GM12878 (cell line): ENCODE measurements around the gene RTEL1. TPM values are rescaled to one million over a fixed set of nuclear protein-coding genes. Genes with fewer than 3 reads are reported as not detected.

Experiments
- ATAC-seq: fragments of 200-7000 bp; cut with Tn5 transposase; 3 replicates; pipeline ENCODE4 v1.9.1; 2020; ENCODE audit warnings: mild to moderate bottlenecking, moderate library complexity
- BruUV-seq: library from RNA; stranded (reverse); fragments of 400-500 nt; replicated peaks from 2 replicates; lab custom pipeline; 2021; lab: Mats Ljungman, UMichigan
- CTCF ChIA-PET: fragments of 300-600 bp; sonication (Branson Sonifier 250); formaldehyde crosslinking; extraction: SDS; loops from one replicate; lab custom pipeline; 2021; ENCODE audit warnings: inconsistent platforms; lab: Yijun Ruan, JAX
- POLR2A ChIA-PET: fragments of 350-600 bp; formaldehyde crosslinking; extraction: SDS; loops from one replicate; lab custom pipeline; 2021; ENCODE audit warnings: inconsistent platforms; lab: Charles Lee
- RAD21 ChIA-PET: fragments of 300-600 bp; sonication (Branson Sonifier 250); formaldehyde crosslinking; loops from one replicate; lab custom pipeline; 2023; ENCODE audit warnings: antibody characterized with exemption; ENCODE audit not compliant: unreplicated experiment; lab: Charles Lee
- SMC1A ChIA-PET: fragments of 300-600 bp; sonication (Branson Sonifier 250); formaldehyde crosslinking; loops from one replicate; lab custom pipeline; 2023; ENCODE audit not compliant: unreplicated experiment, uncharacterized antibody; lab: Charles Lee
- DNase-seq: peaks from one replicate; pipeline ENCODE4 v3.0.0-alpha.2; 2011; ENCODE audit warnings: low read depth, low spot score
- FAIRE-seq: peaks from 3 replicates; lab custom pipeline; 2011; peaks lifted over from hg19 to GRCh38; lab: Jason Lieb, UNC
- H2AFZ ChIP-seq: 2 replicates; pipeline ENCODE4 v1.6.0; 2011; ENCODE audit warnings: low read depth, low read length, control low read depth; ENCODE audit not compliant: control insufficient read depth
- H3K27ac ChIP-seq: 2 replicates; pipeline ENCODE4 v1.5.1; 2011; ENCODE audit warnings: control low read depth; ENCODE audit not compliant: control insufficient read depth, insufficient read depth
- H3K27me3 ChIP-seq, 2 experiments: replicated peaks in 1 of 2; 2 replicates each; pipeline versions ENCODE4 v1.6.0 to v1.6.1; 2011; ENCODE audit warnings: low read length in 1 of 2; ENCODE audit not compliant: control insufficient read depth in 2 of 2, insufficient read depth in 2 of 2
- H3K36me3 ChIP-seq, 2 experiments: 2 replicates each; pipeline ENCODE4 v1.5.1; 2011; ENCODE audit warnings: low read length in 1 of 2; ENCODE audit not compliant: control insufficient read depth in 2 of 2, insufficient read depth in 2 of 2
- H3K4me1 ChIP-seq: 2 replicates; pipeline ENCODE4 v1.6.1; 2011; ENCODE audit warnings: mild to moderate bottlenecking, low read length, moderate library complexity, mixed read lengths; ENCODE audit not compliant: control insufficient read depth, insufficient read depth
- H3K4me2 ChIP-seq: 2 replicates; pipeline ENCODE4 v1.6.0; 2011; ENCODE audit warnings: control low read depth; ENCODE audit not compliant: control insufficient read depth, insufficient read depth
- H3K4me3 ChIP-seq: fragments of 200-600 bp; sonication (generic); 2 replicates; pipeline ENCODE4 v1.5.1; 2016
- H3K79me2 ChIP-seq: 2 replicates; pipeline ENCODE4 v1.6.0; 2011; ENCODE audit warnings: low read length; ENCODE audit not compliant: control insufficient read depth, insufficient read depth
- H3K9ac ChIP-seq: 2 replicates; pipeline ENCODE4 v1.8.0; 2011; ENCODE audit warnings: low read length, control low read depth, mixed read lengths; ENCODE audit not compliant: control insufficient read depth, insufficient read depth
- H3K9me3 ChIP-seq: replicated peaks from 3 replicates; pipeline ENCODE4 v1.5.1; 2011; ENCODE audit warnings: mild to moderate bottlenecking, low read length; ENCODE audit not compliant: control insufficient read depth, insufficient read depth
- H4K20me1 ChIP-seq: 2 replicates; pipeline ENCODE4 v1.6.0; 2011; ENCODE audit not compliant: control insufficient read depth, insufficient read depth
- CEBPZ ChIP-seq: fragments of 150-350 bp; IDR thresholded peaks from 2 replicates; pipeline ENCODE4 v1.6.1; 2016; ENCODE audit warnings: low read depth, low read length
- GABPA ChIP-seq: IDR thresholded peaks from 2 replicates; pipeline ENCODE4 v1.6.1; 2014; ENCODE audit warnings: antibody characterized with exemption, low read depth, mild to moderate bottlenecking, inconsistent platforms
- HDGF ChIP-seq: fragments of 450-650 bp; IDR thresholded peaks from 2 replicates; pipeline ENCODE4 v1.6.1; 2016; ENCODE audit warnings: antibody characterized with exemption
- MYC ChIP-seq: IDR thresholded peaks from 2 replicates; pipeline ENCODE4 v1.6.1; 2011; ENCODE audit warnings: mild to moderate bottlenecking, low read length, moderate library complexity, inconsistent platforms; ENCODE audit not compliant: insufficient read depth, insufficient replicate concordance, insufficient read length, severe bottlenecking
- NFYB ChIP-seq: IDR thresholded peaks from 2 replicates; pipeline ENCODE4 v1.6.1; 2011; ENCODE audit warnings: low read depth, mild to moderate bottlenecking, low read length, improper control_type of control experiment, moderate library complexity; ENCODE audit not compliant: insufficient read depth
- SMAD1 ChIP-seq: fragments of 450-650 bp; IDR thresholded peaks from 2 replicates; pipeline ENCODE4 v1.6.1; 2018; ENCODE audit warnings: mild to moderate bottlenecking, low read depth; ENCODE audit not compliant: partially characterized antibody
- SMARCA5 ChIP-seq: fragments of 450-650 bp; IDR thresholded peaks from 2 replicates; pipeline ENCODE4 v1.6.1; 2017; ENCODE audit warnings: mild to moderate bottlenecking
- SPI1 ChIP-seq: IDR thresholded peaks from 2 replicates; pipeline ENCODE4 v1.6.1; 2011; ENCODE audit warnings: low read depth, mild to moderate bottlenecking, low read length, moderate library complexity, borderline replicate concordance; ENCODE audit not compliant: insufficient read depth
- SREBF2 ChIP-seq: IDR thresholded peaks from 2 replicates; pipeline ENCODE4 v1.6.1; 2012; ENCODE audit warnings: mild to moderate bottlenecking, low read length
- SUZ12 ChIP-seq: fragments of 200-600 bp; sonication (generic); IDR thresholded peaks from one replicate; pipeline ENCODE4 v1.6.1; 2018; ENCODE audit warnings: antibody characterized with exemption, mild to moderate bottlenecking; ENCODE audit not compliant: unreplicated experiment
- USF1 ChIP-seq: IDR thresholded peaks from 2 replicates; pipeline ENCODE4 v1.6.1; 2011; ENCODE audit warnings: borderline replicate concordance, low read depth, mild to moderate bottlenecking, moderate library complexity, mixed read lengths, low read length; ENCODE audit not compliant: insufficient read depth; ENCODE audit errors: extremely low read length
- ZNF622 ChIP-seq: fragments of 450-650 bp; IDR thresholded peaks from 2 replicates; pipeline ENCODE4 v1.6.1; 2017; ENCODE audit warnings: mild to moderate bottlenecking, inconsistent platforms
- WGBS: methylation state at CpG from one replicate; pipeline ENCODE4 v1.1.6; 2016; ENCODE audit warnings: low lambda C conversion rate; ENCODE audit not compliant: insufficient replicate concordance, insufficient coverage; ENCODE audit errors: missing lambda C conversion rate; 5-methylcytosine and 5-hydroxymethylcytosine counted together
- in situ Hi-C: fragments of 300-500 bp; cut with MboI; formaldehyde crosslinking; loops from 9 replicates; pipeline ENCODE4 v1.14.3; 2018; ENCODE audit warnings: mixed read lengths
- intact Hi-C: fragments of 100-400 bp; cut with micrococcal nuclease; formaldehyde crosslinking; loops from one replicate; pipeline ENCODE4 v1.14.2; 2022; ENCODE audit not compliant: unreplicated experiment
- polyA plus RNA-seq, 11 experiments: library from polyadenylated mRNA; depleted of rRNA in 4 of 11; unstranded in 6 of 11; stranded (reverse) in 5 of 11; fragments of >200 nt; fragmentation: Nextera tagmentation in 4 of 11; fragmentation: Illumina TruSeq in 1 of 11; extraction: Ambion mirVana in 4 of 11; extraction: Trizol in 1 of 11; gene quantifications; 1 replicate in 1 of 11; 2 replicates in 10 of 11; pipeline versions ENCODE4 v1.2.1 to v1.2.3, GENCODE V29; 2011 to 2016; ENCODE audit warnings: inconsistent platforms in 2 of 11, missing spikeins in 2 of 11, low read depth in 1 of 11
- total RNA-seq, 4 experiments: library from RNA; depleted of rRNA in 3 of 4; stranded (reverse); fragments of >200 nt in 3 of 4; fragmentation: Illumina TruSeq in 1 of 4; extraction: Trizol in 1 of 4; gene quantifications; 2 replicates each; pipeline versions ENCODE4 v1.2.1 to v1.2.3, GENCODE V29; 2013 to 2021

RTEL1 gene
- total and polyA plus RNA-seq, 10 of the 15 experiments (the other 5 are each of a cell fraction or from before 2014, with no cell fraction given) = 0.40 to 37.2 (median 15.6) TPM; not detected in 1

- TF ChIP-seq SREBF2 (no peak), GABPA (no peak)
Measured at GRCh38 chr20:63636752-63637628, 21.1 kb upstream of the RTEL1 start (continued).

GRCh38 chr20:63639093-63639975 is 18.8 kb upstream of the RTEL1 start:
- in situ Hi-C loops (no loop called here), intact Hi-C loops (no loop called here)
- H2AFZ ChIP-seq = peak overlapping the region; percentile 37
- DNase-seq (no peak), ATAC-seq (peak; percentile 34), FAIRE-seq (peak; percentile 74)
- 21% methylated on average over 15 of the region's 15 CpGs for WGBS
- RAD21 ChIA-PET = interaction anchor here (1.1 kb wide), 1 partner anchor 102 kb away, joined by 3 read pairs; the partner anchor contains the start of gene PTK6
- POLR2A ChIA-PET = no interaction called here
- H3K79me2 ChIP-seq = peaks cover 1% of the 10 kb centered on the region; the same call in 1 of the 2 replicates
- H3K9ac ChIP-seq = 0 out of 2 replicates have a peak overlapping the region, but pooled peaks have one; percentile 38
- no peaks in the 10 kb centered on the region for H4K20me1 ChIP-seq
- no peaks in the 10 kb centered on the region for H3K9me3 ChIP-seq
- SMC1A ChIA-PET = no interaction called here
- no peaks in the 10 kb centered on the region for H3K36me3 ChIP-seq
- peak overlapping the region; percentile 75 for H3K4me2 ChIP-seq
- CTCF ChIA-PET = no interaction called here
- H3K4me3 ChIP-seq = no peak overlapping the region
- peak overlapping the region; percentile 53; the same call in 1 of the 2 replicates for H3K27ac ChIP-seq
- no TSS peak for BruUV-seq
- no peaks in the 10 kb centered on the region; a peak in 1 of 4 replicates for H3K27me3 ChIP-seq
- peaks cover 32% of the 10 kb centered on the region for H3K4me1 ChIP-seq
- no peak for TF ChIP-seq ZNF622
- no peak for TF ChIP-seq NFYB
- no peak for TF ChIP-seq MYC
- TF ChIP-seq HDGF = 0 out of 2 replicates have a peak, but pooled peaks have one; percentile 52
- TF ChIP-seq GABPA = no peak
- TF ChIP-seq SMARCA5 = no peak
- TF ChIP-seq CEBPZ = no peak
- no peak for TF ChIP-seq SUZ12
- 0 out of 2 replicates have a peak, but pooled peaks have one; percentile 3 for TF ChIP-seq SPI1
- no peak for TF ChIP-seq SREBF2
- no peak for TF ChIP-seq SMAD1
- TF ChIP-seq USF1 = no peak
